Measurements from ENCODE around the gene NOL9. TPM values are rescaled to one million over a fixed set of nuclear protein-coding genes. Genes with fewer than 3 reads are reported as not detected.
A peak's percentile ranks its signal among the peaks of the same experiment; 100 is the strongest.

Gene NOL9
- total and polyA plus RNA-seq, 2 of the 13 experiments (the other 11 are each of a cell fraction or from before 2014, with no cell fraction given): 18.0 to 24.7 TPM

DNA sequence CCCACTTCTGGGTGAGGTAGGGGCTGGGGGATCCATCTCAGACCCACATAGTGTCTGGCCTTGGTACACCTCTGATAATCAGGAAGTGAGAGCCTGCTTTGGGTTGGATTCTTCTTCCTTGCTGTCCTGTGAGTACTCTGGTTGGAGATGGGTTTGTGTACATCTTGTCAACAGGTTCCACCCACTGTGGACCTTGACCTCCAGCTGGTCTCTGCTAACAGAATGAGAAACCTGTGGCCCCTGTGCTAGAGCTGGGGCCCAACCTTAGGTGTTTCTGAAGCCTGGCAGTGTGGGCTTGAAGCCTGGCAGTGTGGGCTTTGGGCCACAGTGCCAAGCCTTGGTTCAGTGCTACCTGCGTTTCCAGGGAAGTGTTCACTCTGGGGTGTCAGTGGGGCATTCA is 28.1 kb upstream of the NOL9 start (continued):
- TF ChIP-seq, protein P1, sequence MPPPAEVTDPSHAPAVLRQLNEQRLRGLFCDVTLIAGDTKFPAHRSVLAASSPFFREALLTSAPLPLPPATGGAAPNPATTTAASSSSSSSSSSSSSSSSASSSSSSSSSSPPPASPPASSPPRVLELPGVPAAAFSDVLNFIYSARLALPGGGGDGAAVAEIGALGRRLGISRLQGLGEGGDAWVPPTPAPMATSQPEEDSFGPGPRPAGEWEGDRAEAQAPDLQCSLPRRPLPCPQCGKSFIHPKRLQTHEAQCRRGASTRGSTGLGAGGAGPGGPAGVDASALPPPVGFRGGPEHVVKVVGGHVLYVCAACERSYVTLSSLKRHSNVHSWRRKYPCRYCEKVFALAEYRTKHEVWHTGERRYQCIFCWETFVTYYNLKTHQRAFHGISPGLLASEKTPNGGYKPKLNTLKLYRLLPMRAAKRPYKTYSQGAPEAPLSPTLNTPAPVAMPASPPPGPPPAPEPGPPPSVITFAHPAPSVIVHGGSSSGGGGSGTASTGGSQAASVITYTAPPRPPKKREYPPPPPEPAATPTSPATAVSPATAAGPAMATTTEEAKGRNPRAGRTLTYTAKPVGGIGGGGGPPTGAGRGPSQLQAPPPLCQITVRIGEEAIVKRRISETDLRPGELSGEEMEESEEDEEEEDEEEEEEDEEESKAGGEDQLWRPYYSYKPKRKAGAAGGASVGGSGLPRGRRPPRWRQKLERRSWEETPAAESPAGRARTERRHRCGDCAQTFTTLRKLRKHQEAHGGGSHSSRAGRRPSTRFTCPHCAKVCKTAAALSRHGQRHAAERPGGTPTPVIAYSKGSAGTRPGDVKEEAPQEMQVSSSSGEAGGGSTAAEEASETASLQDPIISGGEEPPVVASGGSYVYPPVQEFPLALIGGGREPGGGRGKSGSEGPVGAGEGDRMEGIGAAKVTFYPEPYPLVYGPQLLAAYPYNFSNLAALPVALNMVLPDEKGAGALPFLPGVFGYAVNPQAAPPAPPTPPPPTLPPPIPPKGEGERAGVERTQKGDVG (CRISPR knock-in tag; IDR thresholded peaks at IDR 0.05; ENCODE audit: borderline replicate concordance): no peak
- TF ChIP-seq POLR2A (IDR thresholded peaks at IDR 0.05; ENCODE audit: insufficient read depth in 1 of 2, low read depth in 2 of 2, low read length in 2 of 2): peak in 1 of 2 experiments; percentile 19; a peak in 1 of 4 replicates
- no peak for TF ChIP-seq MIXL1 (CRISPR knock-in tag; IDR thresholded peaks at IDR 0.05)
- TF ChIP-seq TOPORS (CRISPR knock-in tag; IDR thresholded peaks at IDR 0.05): no peak
- TF ChIP-seq, protein P2, sequence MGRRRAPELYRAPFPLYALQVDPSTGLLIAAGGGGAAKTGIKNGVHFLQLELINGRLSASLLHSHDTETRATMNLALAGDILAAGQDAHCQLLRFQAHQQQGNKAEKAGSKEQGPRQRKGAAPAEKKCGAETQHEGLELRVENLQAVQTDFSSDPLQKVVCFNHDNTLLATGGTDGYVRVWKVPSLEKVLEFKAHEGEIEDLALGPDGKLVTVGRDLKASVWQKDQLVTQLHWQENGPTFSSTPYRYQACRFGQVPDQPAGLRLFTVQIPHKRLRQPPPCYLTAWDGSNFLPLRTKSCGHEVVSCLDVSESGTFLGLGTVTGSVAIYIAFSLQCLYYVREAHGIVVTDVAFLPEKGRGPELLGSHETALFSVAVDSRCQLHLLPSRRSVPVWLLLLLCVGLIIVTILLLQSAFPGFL (CRISPR knock-in tag; IDR thresholded peaks at IDR 0.05): no peak
- TF ChIP-seq ZNF878 (CRISPR knock-in tag; IDR thresholded peaks at IDR 0.05): 0 out of 2 replicates have a peak, but pooled peaks have one; percentile 44
- no peak for TF ChIP-seq ARNT (IDR thresholded peaks at IDR 0.05)
- no peak for TF ChIP-seq MTF2 (CRISPR knock-in tag; IDR thresholded peaks at IDR 0.05; ENCODE audit: borderline replicate concordance)
- TF ChIP-seq RNF2 (conservative IDR thresholded peaks at IDR 0.05; ENCODE audit: low read depth): no peak
- no peak for TF ChIP-seq ZNF773 (CRISPR knock-in tag; IDR thresholded peaks at IDR 0.05; ENCODE audit: borderline replicate concordance)
- TF ChIP-seq, protein P3, sequence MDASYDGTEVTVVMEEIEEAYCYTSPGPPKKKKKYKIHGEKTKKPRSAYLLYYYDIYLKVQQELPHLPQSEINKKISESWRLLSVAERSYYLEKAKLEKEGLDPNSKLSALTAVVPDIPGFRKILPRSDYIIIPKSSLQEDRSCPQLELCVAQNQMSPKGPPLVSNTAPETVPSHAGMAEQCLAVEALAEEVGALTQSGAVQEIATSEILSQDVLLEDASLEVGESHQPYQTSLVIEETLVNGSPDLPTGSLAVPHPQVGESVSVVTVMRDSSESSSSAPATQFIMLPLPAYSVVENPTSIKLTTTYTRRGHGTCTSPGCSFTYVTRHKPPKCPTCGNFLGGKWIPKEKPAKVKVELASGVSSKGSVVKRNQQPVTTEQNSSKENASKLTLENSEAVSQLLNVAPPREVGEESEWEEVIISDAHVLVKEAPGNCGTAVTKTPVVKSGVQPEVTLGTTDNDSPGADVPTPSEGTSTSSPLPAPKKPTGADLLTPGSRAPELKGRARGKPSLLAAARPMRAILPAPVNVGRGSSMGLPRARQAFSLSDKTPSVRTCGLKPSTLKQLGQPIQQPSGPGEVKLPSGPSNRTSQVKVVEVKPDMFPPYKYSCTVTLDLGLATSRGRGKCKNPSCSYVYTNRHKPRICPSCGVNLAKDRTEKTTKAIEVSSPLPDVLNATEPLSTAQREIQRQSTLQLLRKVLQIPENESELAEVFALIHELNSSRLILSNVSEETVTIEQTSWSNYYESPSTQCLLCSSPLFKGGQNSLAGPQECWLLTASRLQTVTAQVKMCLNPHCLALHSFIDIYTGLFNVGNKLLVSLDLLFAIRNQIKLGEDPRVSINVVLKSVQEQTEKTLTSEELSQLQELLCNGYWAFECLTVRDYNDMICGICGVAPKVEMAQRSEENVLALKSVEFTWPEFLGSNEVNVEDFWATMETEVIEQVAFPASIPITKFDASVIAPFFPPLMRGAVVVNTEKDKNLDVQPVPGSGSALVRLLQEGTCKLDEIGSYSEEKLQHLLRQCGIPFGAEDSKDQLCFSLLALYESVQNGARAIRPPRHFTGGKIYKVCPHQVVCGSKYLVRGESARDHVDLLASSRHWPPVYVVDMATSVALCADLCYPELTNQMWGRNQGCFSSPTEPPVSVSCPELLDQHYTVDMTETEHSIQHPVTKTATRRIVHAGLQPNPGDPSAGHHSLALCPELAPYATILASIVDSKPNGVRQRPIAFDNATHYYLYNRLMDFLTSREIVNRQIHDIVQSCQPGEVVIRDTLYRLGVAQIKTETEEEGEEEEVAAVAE (CRISPR knock-in tag; IDR thresholded peaks at IDR 0.05; ENCODE audit: borderline replicate concordance): no peak
- peak; percentile 46 for TF ChIP-seq ASH2L (IDR thresholded peaks at IDR 0.05; ENCODE audit: insufficient read length, low read depth, low read length)
- TF ChIP-seq ZNF335 (CRISPR knock-in tag; IDR thresholded peaks at IDR 0.05): peak; percentile 73; the same call in 1 of the 2 replicates
- no peak for TF ChIP-seq HMG20B (CRISPR knock-in tag; conservative IDR thresholded peaks at IDR 0.05)
- TF ChIP-seq PRMT3 (CRISPR knock-in tag; IDR thresholded peaks at IDR 0.05; ENCODE audit: borderline replicate concordance, low read depth): no peak
- TF ChIP-seq, protein P4, sequence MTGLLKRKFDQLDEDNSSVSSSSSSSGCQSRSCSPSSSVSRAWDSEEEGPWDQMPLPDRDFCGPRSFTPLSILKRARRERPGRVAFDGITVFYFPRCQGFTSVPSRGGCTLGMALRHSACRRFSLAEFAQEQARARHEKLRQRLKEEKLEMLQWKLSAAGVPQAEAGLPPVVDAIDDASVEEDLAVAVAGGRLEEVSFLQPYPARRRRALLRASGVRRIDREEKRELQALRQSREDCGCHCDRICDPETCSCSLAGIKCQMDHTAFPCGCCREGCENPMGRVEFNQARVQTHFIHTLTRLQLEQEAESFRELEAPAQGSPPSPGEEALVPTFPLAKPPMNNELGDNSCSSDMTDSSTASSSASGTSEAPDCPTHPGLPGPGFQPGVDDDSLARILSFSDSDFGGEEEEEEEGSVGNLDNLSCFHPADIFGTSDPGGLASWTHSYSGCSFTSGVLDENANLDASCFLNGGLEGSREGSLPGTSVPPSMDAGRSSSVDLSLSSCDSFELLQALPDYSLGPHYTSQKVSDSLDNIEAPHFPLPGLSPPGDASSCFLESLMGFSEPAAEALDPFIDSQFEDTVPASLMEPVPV (CRISPR knock-in tag; IDR thresholded peaks at IDR 0.05): no peak
- TF ChIP-seq, protein P5, sequence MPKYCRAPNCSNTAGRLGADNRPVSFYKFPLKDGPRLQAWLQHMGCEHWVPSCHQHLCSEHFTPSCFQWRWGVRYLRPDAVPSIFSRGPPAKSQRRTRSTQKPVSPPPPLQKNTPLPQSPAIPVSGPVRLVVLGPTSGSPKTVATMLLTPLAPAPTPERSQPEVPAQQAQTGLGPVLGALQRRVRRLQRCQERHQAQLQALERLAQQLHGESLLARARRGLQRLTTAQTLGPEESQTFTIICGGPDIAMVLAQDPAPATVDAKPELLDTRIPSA (CRISPR knock-in tag; IDR thresholded peaks at IDR 0.05; ENCODE audit: borderline replicate concordance): no peak
- no peak for TF ChIP-seq ZBTB1 (CRISPR knock-in tag; IDR thresholded peaks at IDR 0.05; ENCODE audit: borderline replicate concordance)
- no peak for TF ChIP-seq ATAD3A (CRISPR knock-in tag; IDR thresholded peaks at IDR 0.05)
- TF ChIP-seq ZNF296 (CRISPR knock-in tag; conservative IDR thresholded peaks at IDR 0.05): no peak
- no peak for TF ChIP-seq ZNF329 (CRISPR knock-in tag; IDR thresholded peaks at IDR 0.05; ENCODE audit: low read depth)
